Thyroid gland (tissue), 4 donors: ENCODE data around the gene TENT5A. TPM values are rescaled to one million over a fixed set of nuclear protein-coding genes. Genes with fewer than 3 reads are reported as not detected.

ENCODE experiments used
- DNase-seq, 2 donors: peaks; one replicate each; pipeline ENCODE4 v3.0.0-alpha.2; 2019
- H3K27ac ChIP-seq, 3 donors: fragments of 200-600 bp; sonication (generic); 1 replicate in 2 of 3; 2 replicates in 1 of 3; pipeline ENCODE4 v1.5.1; 2016 to 2019; ENCODE audit warnings: mild to moderate bottlenecking in 1 of 3, moderate library complexity in 1 of 3
- H3K27me3 ChIP-seq: fragments of 200-600 bp; sonication (generic); one replicate; pipeline ENCODE4 v1.5.1; 2019
- H3K36me3 ChIP-seq, 2 donors: fragments of 200-600 bp; sonication (generic); one replicate each; pipeline ENCODE4 v1.5.1; 2016 to 2019
- H3K4me1 ChIP-seq, 2 donors: fragments of 200-600 bp; sonication (generic); one replicate each; pipeline ENCODE4 v1.5.1; 2017 to 2019
- H3K4me3 ChIP-seq, 3 donors: fragments of 200-600 bp; sonication (generic); replicated peaks in 1 of 3; 1 replicate in 2 of 3; 2 replicates in 1 of 3; pipeline ENCODE4 v1.5.1; 2016; ENCODE audit warnings: mild to moderate bottlenecking in 1 of 3
- H3K9me3 ChIP-seq: fragments of 200-600 bp; sonication (generic); one replicate; pipeline ENCODE4 v1.5.1; 2017
- CTCF ChIP-seq, 6 experiments: fragments of 200-600 bp in 3 of 6; fragments of 450-650 bp in 3 of 6; sonication (generic) in 3 of 6; IDR thresholded peaks; one replicate each; pipeline ENCODE4 v1.5.1; 2016 to 2019; ENCODE audit warnings: antibody characterized with exemption in 6 of 6, mild to moderate bottlenecking in 2 of 6, inconsistent platforms in 1 of 6, moderate library complexity in 1 of 6
- POLR2A ChIP-seq, 2 donors: fragments of 450-650 bp; IDR thresholded peaks; one replicate each; pipeline ENCODE4 v1.6.1; 2017; ENCODE audit warnings: antibody characterized with exemption in 2 of 2, mild to moderate bottlenecking in 2 of 2, moderate library complexity in 1 of 2
- WGBS, 2 donors: methylation state at CpG; one replicate each; pipeline ENCODE4 v1.1.5; 2017; 5-methylcytosine and 5-hydroxymethylcytosine counted together
- intact Hi-C: fragments of 100-400 bp; cut with DNase I; formaldehyde crosslinking; loops from one replicate; pipeline ENCODE4 v1.15.1; 2023
- total RNA-seq, 4 donors: library from RNA; depleted of rRNA; stranded (reverse); fragments of >200 nt; gene quantifications; one replicate each; pipeline ENCODE4 v1.2.3, GENCODE V29; 2016

Gene TENT5A
- total RNA-seq, 4 donors from 2014 or later = 18.4 to 40.3 (median 27.7) TPM

- intact Hi-C loops = no loop called here
- WGBS, 2 donors = 86 to 89% methylated on average over 4 of the region's 4 CpGs
- H3K4me1 ChIP-seq = peaks cover 0 to 5% of the 10 kb centered on the region in 2 donors
- H3K36me3 ChIP-seq = no peaks in the 10 kb centered on the region
- DNase-seq = no peak
- no peak overlapping the region for H3K4me3 ChIP-seq
- TF ChIP-seq CTCF (IDR thresholded peaks at IDR 0.05) = no peak
- TF ChIP-seq POLR2A (IDR thresholded peaks at IDR 0.05) = no peak
- H3K27me3 ChIP-seq = no peaks in the 10 kb centered on the region
- H3K9me3 ChIP-seq = no peaks in the 10 kb centered on the region
- H3K27ac ChIP-seq = no peak overlapping the region
Measured at GRCh38 chr6:81758221-81758620, 5.7 kb upstream of the TENT5A start.

GRCh38 chr6:81756690-81757089, 4.2 kb upstream of the TENT5A start:
- H3K9me3 ChIP-seq = no peaks in the 10 kb centered on the region
- H3K27ac ChIP-seq = no peak overlapping the region
- H3K4me3 ChIP-seq = no peak overlapping the region
- intact Hi-C loops = no loop called here
- WGBS, 2 donors = 63 to 65% methylated on average over 1 of the region's 1 CpG
- DNase-seq = no peak
- H3K4me1 ChIP-seq = peaks cover 0 to 5% of the 10 kb centered on the region in 2 donors
- TF ChIP-seq CTCF (IDR thresholded peaks at IDR 0.05) (no peak), POLR2A (IDR thresholded peaks at IDR 0.05) (no peak)
- no peaks in the 10 kb centered on the region for H3K36me3 ChIP-seq
- H3K27me3 ChIP-seq = no peaks in the 10 kb centered on the region

- H3K4me1 ChIP-seq = peaks cover 0 to 5% of the 10 kb centered on the region in 2 donors
- no peak overlapping the region for H3K27ac ChIP-seq
- no peaks in the 10 kb centered on the region for H3K27me3 ChIP-seq
- no peaks in the 10 kb centered on the region for H3K9me3 ChIP-seq
- H3K4me3 ChIP-seq = no peak overlapping the region
- no peak for DNase-seq
- 77 to 96% methylated on average over 3 of the region's 3 CpGs for WGBS, 2 donors
- H3K36me3 ChIP-seq = no peaks in the 10 kb centered on the region
- TF ChIP-seq POLR2A (IDR thresholded peaks at IDR 0.05) = no peak
- no peak for TF ChIP-seq CTCF (IDR thresholded peaks at IDR 0.05)
- intact Hi-C loops = no loop called here
Measured at GRCh38 chr6:81755551-81755950, 3.1 kb upstream of the TENT5A start.

DNA sequence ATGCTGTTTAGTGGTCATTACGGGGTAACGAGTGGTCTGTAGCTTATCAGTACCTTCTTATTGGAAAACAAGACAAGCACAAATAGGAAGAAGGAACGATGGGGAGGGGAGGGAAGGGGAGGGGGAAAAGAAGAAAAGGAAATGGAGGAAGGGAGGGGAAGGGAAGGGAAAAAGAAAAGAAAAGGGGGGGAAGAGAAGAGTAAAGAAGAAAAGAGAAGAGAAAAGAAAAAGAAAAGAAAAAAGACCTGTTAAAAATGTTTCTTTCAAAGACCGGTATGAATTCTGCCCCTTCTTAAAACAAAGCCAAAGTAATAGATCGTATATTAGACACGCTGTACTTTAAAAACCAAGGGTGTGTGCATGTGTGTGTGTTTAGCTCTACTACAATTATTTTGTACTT, 2.4 kb upstream of the TENT5A start:
- Histone ChIP-seq H3K4me1 (peaks cover 4 to 12% of the 10 kb centered on the region in 2 donors), H3K27ac (no peak overlapping the region), H3K36me3 (no peaks in the 10 kb centered on the region), H3K4me3 (no peak overlapping the region), H3K9me3 (no peaks in the 10 kb centered on the region), H3K27me3 (no peaks in the 10 kb centered on the region)
- no peak for DNase-seq
- TF ChIP-seq CTCF (IDR thresholded peaks at IDR 0.05) = no peak
- no peak for TF ChIP-seq POLR2A (IDR thresholded peaks at IDR 0.05)
- intact Hi-C loops = no loop called here
- 80 to 91% methylated on average over 6 of the region's 6 CpGs for WGBS, 2 donors

GRCh38 chr6:81753711-81754577, 1.5 kb upstream of the TENT5A start:
- H3K27me3 ChIP-seq = no peaks in the 10 kb centered on the region
- intact Hi-C loops = no loop called here
- peak overlapping the region; percentile 13 to 88 (median 71) for H3K4me3 ChIP-seq
- H3K36me3 ChIP-seq = no peaks in the 10 kb centered on the region
- WGBS, 2 donors = 26 to 36% methylated on average over 28 to 34 of the region's 43 CpGs
- peak overlapping the region; percentile 94 to 99 (median 96) for H3K27ac ChIP-seq
- no peaks in the 10 kb centered on the region for H3K9me3 ChIP-seq
- TF ChIP-seq CTCF (IDR thresholded peaks at IDR 0.05) (peak; percentile 62 to 94 (median 80)), POLR2A (IDR thresholded peaks at IDR 0.05) (no peak)
- peaks cover 8 to 19% of the 10 kb centered on the region in 2 donors for H3K4me1 ChIP-seq
- peak; percentile 87 to 88 for DNase-seq
